Nucleus accumbens (tissue), 56 donors: ENCODE data around the gene CSF3R.
A peak's percentile ranks its signal among the peaks of the same experiment; 100 is the strongest.
"Not testable (repeated sequence)": the region's sequence is repeated elsewhere in the genome, so short reads cannot be mapped to it uniquely, and the experiment has no call there.

ENCODE experiments used
- DNase-seq, 56 donors: peaks; one replicate each; lab custom pipeline; 2025; lab: John Stamatoyannopoulos, UW

CSF3R gene

GRCh38 chr1:36513676-36514473, 31.2 kb upstream of the CSF3R start:
- no peak for DNase-seq

DNA sequence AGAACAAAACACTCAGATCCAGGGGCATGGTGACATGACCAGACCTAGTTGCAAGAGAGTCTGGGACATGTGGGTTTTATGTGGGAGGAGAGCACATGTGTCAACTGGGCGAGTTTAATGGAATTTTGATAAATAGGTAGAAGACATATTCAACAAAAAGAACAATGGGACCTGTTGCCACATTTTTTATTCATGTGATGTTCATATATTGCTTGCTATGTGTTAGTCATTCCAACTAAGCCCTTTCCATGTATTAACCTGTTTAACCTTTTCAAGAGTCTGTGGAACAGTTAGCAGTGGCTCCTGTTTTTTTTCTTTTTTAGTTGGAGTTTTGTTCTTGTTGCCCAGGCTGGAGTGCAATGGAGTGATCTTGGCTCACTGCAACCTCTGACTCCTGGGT, 30.1 kb upstream of the CSF3R start:
- no peak for DNase-seq

GRCh38 chr1:36511804-36512798, 29.4 kb upstream of the CSF3R start:
- no peak for DNase-seq

DNA sequence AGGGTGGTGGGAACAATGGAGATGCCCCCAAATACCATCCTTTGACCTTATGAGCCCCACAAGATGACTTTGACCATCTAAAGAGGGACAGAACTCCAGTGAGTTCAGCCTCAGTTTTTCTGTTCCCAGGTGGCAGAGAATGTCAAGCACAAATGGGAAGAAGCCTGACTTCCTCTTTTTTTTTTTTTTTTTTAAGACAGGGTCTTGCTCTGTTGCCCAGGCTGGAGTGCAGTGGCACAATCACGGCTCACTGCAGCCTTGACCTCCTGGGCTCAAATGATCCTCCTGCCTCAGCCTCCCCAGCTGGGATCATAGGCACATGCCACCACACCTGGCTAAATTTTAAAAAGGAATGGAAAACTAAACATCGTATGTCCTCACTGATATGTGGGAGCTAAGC, 28.5 kb upstream of the CSF3R start:
- not testable (repeated sequence) for DNase-seq

DNA sequence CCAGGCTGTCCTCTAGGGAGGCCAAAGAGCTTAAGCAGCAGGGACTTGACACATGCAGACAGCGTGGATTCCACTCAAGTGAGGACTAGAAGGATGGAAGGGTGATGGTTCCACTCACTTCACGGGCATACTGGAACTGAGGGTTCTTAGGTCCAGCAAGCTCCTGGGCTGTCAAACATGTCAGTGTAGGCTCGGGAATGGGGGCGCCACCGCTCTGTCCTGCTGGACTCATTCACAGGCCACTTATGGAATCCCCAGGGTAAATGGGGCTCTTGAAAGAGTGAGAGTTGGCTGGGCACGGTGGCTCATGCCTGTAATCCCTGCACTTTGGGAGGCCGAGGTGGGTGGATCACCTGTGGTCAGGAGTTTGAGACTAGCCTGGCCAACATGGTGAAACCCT, 27.7 kb upstream of the CSF3R start:
- DNase-seq, result no peak

GRCh38 chr1:36508257-36508656, 25.5 kb upstream of the CSF3R start:
- no peak for DNase-seq

DNA sequence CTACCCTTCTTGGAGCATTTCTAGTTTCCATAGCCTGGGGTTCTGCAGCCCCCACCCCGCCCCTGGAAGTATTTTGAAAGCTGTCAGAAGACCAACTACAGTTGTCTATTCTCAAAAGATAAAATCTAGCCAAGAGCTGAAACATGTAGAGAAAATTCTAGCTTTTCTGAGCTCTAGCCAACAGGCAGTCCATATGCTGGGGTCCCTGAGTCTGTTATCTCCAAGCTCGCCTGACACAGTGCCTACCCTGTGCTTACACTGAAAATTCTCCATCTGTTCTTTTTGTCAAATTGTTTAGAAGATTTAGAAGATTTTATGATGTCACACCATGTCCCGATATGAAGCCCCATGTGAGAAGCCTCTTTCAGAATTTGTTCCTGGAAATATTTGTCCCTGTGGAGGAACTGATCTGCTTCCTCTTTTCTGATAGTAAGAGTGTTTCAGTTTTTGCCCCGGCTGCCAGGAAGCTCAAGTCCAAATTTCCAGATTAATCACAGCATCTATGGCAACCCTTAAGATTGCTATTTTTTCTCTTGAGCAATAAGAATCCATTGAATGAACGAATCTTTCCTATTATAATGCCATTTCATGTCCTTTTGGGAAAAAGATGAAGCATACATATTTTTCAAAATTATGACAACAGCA, 23.7 kb upstream of the CSF3R start:
- DNase-seq, result no peak

GRCh38 chr1:36503733-36504132, 21.0 kb upstream of the CSF3R start:
- no peak for DNase-seq

- no peak for DNase-seq
Measured at GRCh38 chr1:36503159-36503558, 20.4 kb upstream of the CSF3R start.

DNA sequence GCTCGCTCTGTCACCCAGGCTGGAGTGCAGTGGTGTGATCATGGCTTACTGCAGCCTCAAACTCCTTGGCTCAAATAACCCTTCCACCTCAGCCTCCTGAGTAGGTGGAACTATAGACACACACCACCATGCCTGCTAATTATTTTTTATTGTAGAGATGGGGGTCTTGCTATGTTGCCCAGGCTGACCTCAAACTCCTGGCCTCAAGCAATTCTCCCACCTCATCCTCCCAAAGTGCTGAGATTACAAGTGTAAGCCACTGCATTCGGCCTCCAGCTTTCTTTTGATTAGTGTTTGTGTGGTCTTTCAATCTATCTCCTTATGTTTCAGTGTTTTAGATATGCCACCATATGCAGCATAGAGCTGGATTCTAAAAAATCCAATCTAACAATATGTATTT, 19.9 kb upstream of the CSF3R start:
- no peak for DNase-seq

DNA sequence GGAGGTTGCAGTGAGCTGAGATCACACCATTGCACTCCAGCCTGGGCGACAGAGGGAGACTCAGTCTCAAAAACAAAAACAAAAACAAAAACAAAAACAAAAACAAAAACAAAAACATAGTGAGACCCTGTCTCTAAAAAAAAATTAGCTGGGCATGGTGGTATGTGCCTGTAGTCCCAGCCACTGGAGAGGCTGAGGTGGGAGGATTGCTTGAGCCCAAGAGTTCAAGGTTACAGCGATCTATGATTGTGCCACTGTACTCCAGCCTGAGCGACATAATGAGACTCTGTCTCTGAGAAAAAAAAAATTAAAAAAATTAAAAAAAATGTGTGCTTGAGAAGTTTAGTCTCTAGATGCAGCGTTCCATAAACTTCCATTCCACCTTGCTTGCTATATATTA, 19.2 kb upstream of the CSF3R start:
- DNase-seq, result not testable (repeated sequence)

DNA sequence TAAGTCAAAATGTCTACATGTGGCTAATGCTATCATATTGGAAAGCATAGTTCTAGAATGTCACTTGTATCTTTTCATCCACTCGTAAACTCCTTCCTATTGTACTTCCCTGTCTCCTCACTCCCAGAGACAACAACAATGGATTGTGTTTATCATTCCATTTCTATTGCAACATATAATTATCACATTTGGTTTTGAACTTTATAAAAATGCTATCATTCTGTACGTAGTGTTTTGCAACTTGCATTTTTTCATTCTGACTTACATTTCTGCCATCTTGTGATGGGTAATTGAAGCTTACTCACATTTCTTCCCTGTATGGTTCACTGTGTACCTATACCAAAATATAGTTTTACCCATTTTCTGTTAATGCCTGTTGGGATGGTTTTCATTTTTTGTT, 14.5 kb upstream of the CSF3R start:
- no peak for DNase-seq

GRCh38 chr1:36494971-36495370, 12.3 kb upstream of the CSF3R start:
- no peak for DNase-seq

GRCh38 chr1:36493524-36493923, 10.8 kb upstream of the CSF3R start:
- no peak for DNase-seq

DNA sequence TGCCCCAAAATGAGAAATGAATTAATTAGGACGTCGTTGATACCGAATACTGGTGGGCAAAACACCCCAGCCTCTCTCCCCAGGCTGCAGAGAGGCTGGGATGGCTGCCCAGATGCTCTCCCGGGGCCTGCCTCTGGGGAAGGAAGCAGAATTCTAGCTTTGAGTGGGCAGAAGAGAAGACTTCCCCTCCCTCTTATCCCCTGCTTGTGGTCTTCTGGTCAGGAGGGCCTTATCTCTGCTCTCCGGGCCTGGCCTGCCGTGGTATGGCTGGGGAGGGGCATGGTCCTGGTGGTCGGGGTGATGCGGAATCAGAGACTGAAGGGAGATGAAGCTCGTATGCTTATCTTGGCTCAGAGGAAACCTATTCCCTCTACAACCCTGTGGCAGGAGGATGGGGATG, 9.8 kb upstream of the CSF3R start:
- DNase-seq, result no peak

- not testable (repeated sequence) for DNase-seq
Measured at GRCh38 chr1:36489258-36490051, 6.7 kb upstream of the CSF3R start.

GRCh38 chr1:36487906-36488305, 5.2 kb upstream of the CSF3R start:
- no peak for DNase-seq

DNA sequence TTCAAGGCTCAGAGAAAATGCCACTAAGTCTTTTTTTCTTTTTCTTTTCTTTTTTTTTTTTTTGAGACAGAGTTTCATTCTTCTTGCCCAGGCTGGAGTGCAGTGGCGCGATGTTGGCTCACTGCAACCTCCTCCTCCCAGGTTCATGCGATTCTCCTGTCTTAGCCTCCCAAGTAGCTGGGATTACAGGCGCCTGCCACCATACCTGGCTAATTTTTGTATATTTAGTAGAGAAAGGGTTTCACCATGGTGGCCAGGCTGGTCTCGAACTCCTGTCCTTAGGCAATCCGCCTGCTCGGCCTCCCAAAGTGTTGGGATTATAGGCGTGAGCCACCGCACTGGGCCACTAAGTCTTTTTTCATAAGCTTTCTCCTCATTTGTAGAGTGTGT, 4.6 kb upstream of the CSF3R start:
- not testable (repeated sequence) for DNase-seq

- DNase-seq, result peak in 23 of 56 donors; percentile 4 to 54 (median 23)
Measured at GRCh38 chr1:36486439-36487335, 4.0 kb upstream of the CSF3R start.
